HepG2 (cell line): ENCODE results near the gene CLEC4M. TPM values are rescaled to one million over a fixed set of nuclear protein-coding genes. Genes with fewer than 3 reads are reported as not detected.
"Not testable (repeated sequence)": the region's sequence is repeated elsewhere in the genome, so short reads cannot be mapped to it uniquely, and the experiment has no call there.

Source experiments
- ATAC-seq: fragments of 200-7000 bp; cut with Tn5 transposase; 3 replicates; pipeline ENCODE4 v1.9.1; 2020; ENCODE audit warnings: mild to moderate bottlenecking, moderate library complexity
- BruUV-seq: library from RNA; stranded (reverse); fragments of 400-500 nt; replicated peaks from 2 replicates; lab custom pipeline; 2021; lab: Mats Ljungman, UMichigan
- CTCF ChIA-PET: fragments of 300-600 bp; formaldehyde crosslinking; extraction: SDS; loops from one replicate; lab custom pipeline; 2021; ENCODE audit warnings: low total read pairs, inconsistent platforms, low intra/inter-chr PET ratio; lab: Yijun Ruan, JAX
- POLR2A ChIA-PET: fragments of 350-600 bp; sonication (Branson Sonifier 250); formaldehyde crosslinking; loops from one replicate; lab custom pipeline; 2020; ENCODE audit warnings: antibody characterized with exemption, inconsistent platforms; lab: Yijun Ruan, JAX
- DNase-seq: peaks from one replicate; pipeline ENCODE4 v3.0.0-alpha.2; 2015; ENCODE audit warnings: low spot score
- FAIRE-seq: peaks from 3 replicates; lab custom pipeline; 2011; peaks lifted over from hg19 to GRCh38; lab: Jason Lieb, UNC
- H2AFZ ChIP-seq: one replicate; pipeline ENCODE4 v1.6.1; 2011; ENCODE audit warnings: low read length, inconsistent platforms
- H3K27ac ChIP-seq: fragments of 300-600 bp; 3 replicates; pipeline ENCODE4 v1.8.0; 2011; ENCODE audit warnings: mixed run types, mild to moderate bottlenecking, mixed read lengths, low read length, inconsistent platforms; ENCODE audit not compliant: insufficient read depth; ENCODE audit errors: extremely low read length
- H3K27me3 ChIP-seq, 2 experiments: fragments of 200-600 bp in 1 of 2; 2 replicates in 1 of 2; 3 replicates in 1 of 2; pipeline versions ENCODE4 v1.6.0 to v1.8.0; 2011; ENCODE audit warnings: low read length in 2 of 2, mild to moderate bottlenecking in 2 of 2, moderate library complexity in 2 of 2, inconsistent platforms in 1 of 2; ENCODE audit not compliant: insufficient read depth in 2 of 2, control insufficient read depth in 1 of 2
- H3K36me3 ChIP-seq, 2 experiments: fragments of 200-600 bp in 1 of 2; replicated peaks in 1 of 2; 2 replicates in 1 of 2; 3 replicates in 1 of 2; pipeline versions ENCODE4 v1.5.1 to v1.8.0; 2011; ENCODE audit warnings: low read length in 2 of 2, inconsistent platforms in 1 of 2; ENCODE audit not compliant: insufficient read depth in 2 of 2, control insufficient read depth in 1 of 2
- H3K4me1 ChIP-seq: 2 replicates; pipeline ENCODE4 v1.5.1; 2012; ENCODE audit warnings: low read length, inconsistent platforms; ENCODE audit not compliant: insufficient read depth
- H3K4me2 ChIP-seq: 2 replicates; pipeline ENCODE4 v1.6.0; 2011; ENCODE audit warnings: low read depth, low read length, inconsistent platforms
- H3K4me3 ChIP-seq, 3 experiments: fragments of 200-600 bp in 1 of 3; sonication (generic), shearing (Covaris generic) in 1 of 3; replicated peaks in 1 of 3; 2 replicates each; pipeline ENCODE4 v1.5.1; 2011 to 2016; ENCODE audit warnings: low read length in 3 of 3, inconsistent platforms in 2 of 3, low read depth in 2 of 3, mild to moderate bottlenecking in 2 of 3, control low read depth in 1 of 3, mixed read lengths in 1 of 3; ENCODE audit not compliant: insufficient read depth in 1 of 3
- H3K79me2 ChIP-seq: one replicate; pipeline ENCODE4 v1.6.1; 2011; ENCODE audit warnings: low read length, inconsistent platforms; ENCODE audit not compliant: insufficient read depth
- H3K9ac ChIP-seq: 2 replicates; pipeline ENCODE4 v1.6.0; 2011; ENCODE audit warnings: mild to moderate bottlenecking, low read depth, low read length, inconsistent platforms; ENCODE audit not compliant: insufficient read depth
- H3K9me3 ChIP-seq: 2 replicates; pipeline ENCODE4 v1.5.1; 2012; ENCODE audit warnings: mild to moderate bottlenecking, low read length
- H4K20me1 ChIP-seq: 2 replicates; pipeline ENCODE4 v1.6.0; 2011; ENCODE audit warnings: inconsistent platforms, mild to moderate bottlenecking, low read length, moderate library complexity; ENCODE audit not compliant: insufficient read depth
- ATF7 ChIP-seq, 2 experiments: fragments of 450-650 bp in 1 of 2; sonication (generic) in 1 of 2; formaldehyde crosslinking in 1 of 2; IDR thresholded peaks; 2 replicates each; pipeline versions ENCODE4 v1.4.0 to v1.6.1; 2016 to 2020; ENCODE audit warnings: antibody characterized with exemption in 1 of 2, mild to moderate bottlenecking in 1 of 2, missing genetic modification reagents in 1 of 2
- SNAI1 ChIP-seq: sonication (generic); formaldehyde crosslinking; IDR thresholded peaks from 2 replicates; pipeline ENCODE4 v1.5.0; 2020; ENCODE audit warnings: mild to moderate bottlenecking, missing genetic modification reagents, borderline replicate concordance
- TEAD2 ChIP-seq: sonication (generic); formaldehyde crosslinking; IDR thresholded peaks from 2 replicates; pipeline ENCODE4 v1.9.0; 2021; ENCODE audit warnings: missing genetic modification reagents
- ZNF251 ChIP-seq: sonication (generic); formaldehyde crosslinking; IDR thresholded peaks from 2 replicates; pipeline ENCODE4 v1.9.0; 2021; ENCODE audit warnings: mild to moderate bottlenecking, missing genetic modification reagents
- ZNF44 ChIP-seq: sonication (generic); formaldehyde crosslinking; IDR thresholded peaks from 2 replicates; pipeline ENCODE4 v1.5.1; 2020; ENCODE audit warnings: mild to moderate bottlenecking, missing genetic modification reagents
- ZNF883 ChIP-seq: sonication (generic); formaldehyde crosslinking; IDR thresholded peaks from 2 replicates; pipeline ENCODE4 v1.5.1; 2020; ENCODE audit warnings: mild to moderate bottlenecking, missing genetic modification reagents; ENCODE audit errors: not compliant biosample characterization
- WGBS: methylation state at CpG from one replicate; pipeline ENCODE4 v1.1.6; 2017; ENCODE audit warnings: low lambda C conversion rate; 5-methylcytosine and 5-hydroxymethylcytosine counted together
- in situ Hi-C: cut with HindIII; loops from 2 replicates; pipeline ENCODE4 v1.10.0; 2017; ENCODE audit warnings: low pct_unique_long_range_greater_than_20kb; ENCODE audit not compliant: extremely low pct_ligation_motif_present
- intact Hi-C: fragments of 100-400 bp; cut with micrococcal nuclease; formaldehyde crosslinking; loops from one replicate; pipeline ENCODE4 v1.10.0; 2022; ENCODE audit not compliant: unreplicated experiment
- polyA plus RNA-seq, 8 experiments: library from polyadenylated mRNA; depleted of rRNA in 3 of 8; stranded (reverse) in 7 of 8; unstranded in 1 of 8; fragments of >200 nt; fragmentation: Illumina TruSeq in 4 of 8; extraction: Trizol in 4 of 8; gene quantifications; 2 replicates each; pipeline versions ENCODE4 v1.2.1 to v1.2.3, GENCODE V29; 2011 to 2016; ENCODE audit warnings: low read depth in 4 of 8, missing spikeins in 1 of 8, mixed read lengths in 1 of 8; ENCODE audit not compliant: insufficient read depth in 1 of 8
- total RNA-seq, 5 experiments: library from RNA; depleted of rRNA; stranded (reverse); fragments of >200 nt; fragmentation: Illumina TruSeq; extraction: Trizol; gene quantifications; 2 replicates each; pipeline ENCODE4 v1.2.3, GENCODE V29; 2016; ENCODE audit warnings: low read depth in 1 of 5
- TF ChIP-seq, protein P1 (sequence below): sonication (generic); formaldehyde crosslinking; IDR thresholded peaks from 2 replicates; pipeline ENCODE4 v1.5.0; 2020; ENCODE audit warnings: missing genetic modification reagents
- TF ChIP-seq, protein P2 (sequence below): sonication (generic); formaldehyde crosslinking; IDR thresholded peaks from 2 replicates; pipeline ENCODE4 v1.9.0; 2022; ENCODE audit warnings: low read depth, missing genetic modification reagents

The CLEC4M gene
- total and polyA plus RNA-seq, 2 of the 13 experiments (the other 11 are each of a cell fraction or from before 2014, with no cell fraction given) = not detected

- H3K79me2 ChIP-seq; H3K36me3 ChIP-seq; BruUV-seq; POLR2A ChIA-PET; H3K4me3 ChIP-seq; H3K9me3 ChIP-seq; H4K20me1 ChIP-seq; in situ Hi-C loops; ATAC-seq; FAIRE-seq; H2AFZ ChIP-seq; H3K27me3 ChIP-seq; H3K4me2 ChIP-seq; H3K9ac ChIP-seq; H3K4me1 ChIP-seq; H3K27ac ChIP-seq; DNase-seq; intact Hi-C loops; CTCF ChIA-PET; TF ChIP-seq ATF7 (CRISPR knock-in tag; IDR thresholded peaks at IDR 0.05): not testable (repeated sequence)
- peak; percentile 85 for TF ChIP-seq ATF7 (IDR thresholded peaks at IDR 0.05)
- WGBS = 5% methylated on average over 3 of the region's 3 CpGs
These were observed 1.1 kb downstream of the CLEC4M start for GRCh38 chr19:7764157-7764556.

GRCh38 chr19:7765043-7765442, 2.0 kb downstream of the CLEC4M start:
- BruUV-seq, in situ Hi-C loops, DNase-seq, CTCF ChIA-PET, H3K27ac ChIP-seq, H3K9me3 ChIP-seq, intact Hi-C loops, POLR2A ChIA-PET, H3K4me3 ChIP-seq, H3K4me1 ChIP-seq, H3K27me3 ChIP-seq, H3K36me3 ChIP-seq, H2AFZ ChIP-seq, FAIRE-seq, H3K4me2 ChIP-seq, H3K9ac ChIP-seq, H4K20me1 ChIP-seq, ATAC-seq, H3K79me2 ChIP-seq: not testable (repeated sequence)
- WGBS = no CpG with 5 or more reads among the region's 2 CpGs

DNA sequence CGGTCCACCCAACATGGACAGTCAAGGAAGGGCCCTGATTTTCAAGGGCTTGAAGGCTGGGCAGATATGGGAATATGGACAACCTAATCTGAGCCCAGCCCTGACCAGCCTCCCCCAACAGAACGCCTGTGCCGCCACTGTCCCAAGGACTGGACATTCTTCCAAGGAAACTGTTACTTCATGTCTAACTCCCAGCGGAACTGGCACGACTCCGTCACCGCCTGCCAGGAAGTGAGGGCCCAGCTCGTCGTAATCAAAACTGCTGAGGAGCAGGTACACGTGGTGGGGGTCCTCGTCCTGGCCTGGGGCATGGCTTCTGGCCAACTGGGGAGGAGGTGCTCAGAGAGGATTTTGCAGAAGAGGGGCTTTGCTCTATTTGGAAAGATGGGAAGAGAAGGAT, 3.5 kb downstream of the CLEC4M start:
- WGBS = 58% methylated on average over 9 of the region's 11 CpGs
- Histone ChIP-seq H3K4me1 (no peaks in the 10 kb centered on the region), H3K27me3 (peaks cover 4 to 10% of the 10 kb centered on the region in 2 experiments; a peak in 2 of 5 replicates), H3K9ac (no peak overlapping the region), H4K20me1 (no peaks in the 10 kb centered on the region), H3K9me3 (no peaks in the 10 kb centered on the region), H2AFZ (no peak overlapping the region), H3K4me3 (no peak overlapping the region), H3K4me2 (no peak overlapping the region), H3K27ac (no peak overlapping the region), H3K79me2 (no peaks in the 10 kb centered on the region), H3K36me3 (no peaks in the 10 kb centered on the region)
- intact Hi-C loops (no loop called here), in situ Hi-C loops (no loop called here)
- no peak for ATAC-seq
- no peak for DNase-seq
- no peak for FAIRE-seq
- CTCF ChIA-PET = no interaction called here
- BruUV-seq = no TSS peak
- POLR2A ChIA-PET = no interaction called here
- no peak for TF ChIP-seq ZNF44 (CRISPR knock-in tag)
- TF ChIP-seq, protein P1, sequence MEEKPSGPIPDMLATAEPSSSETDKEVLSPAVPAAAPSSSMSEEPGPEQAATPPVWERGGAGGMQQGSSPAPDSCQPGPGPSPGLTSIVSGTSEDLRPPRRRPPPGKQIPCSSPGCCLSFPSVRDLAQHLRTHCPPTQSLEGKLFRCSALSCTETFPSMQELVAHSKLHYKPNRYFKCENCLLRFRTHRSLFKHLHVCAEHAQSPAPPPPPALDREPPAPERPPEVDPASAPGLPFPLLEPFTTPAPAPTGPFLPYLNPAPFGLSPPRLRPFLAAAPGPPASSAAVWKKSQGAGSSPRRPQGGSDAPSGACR = no peak
- TF ChIP-seq TEAD2 (CRISPR knock-in tag) = no peak
- TF ChIP-seq, protein P2, sequence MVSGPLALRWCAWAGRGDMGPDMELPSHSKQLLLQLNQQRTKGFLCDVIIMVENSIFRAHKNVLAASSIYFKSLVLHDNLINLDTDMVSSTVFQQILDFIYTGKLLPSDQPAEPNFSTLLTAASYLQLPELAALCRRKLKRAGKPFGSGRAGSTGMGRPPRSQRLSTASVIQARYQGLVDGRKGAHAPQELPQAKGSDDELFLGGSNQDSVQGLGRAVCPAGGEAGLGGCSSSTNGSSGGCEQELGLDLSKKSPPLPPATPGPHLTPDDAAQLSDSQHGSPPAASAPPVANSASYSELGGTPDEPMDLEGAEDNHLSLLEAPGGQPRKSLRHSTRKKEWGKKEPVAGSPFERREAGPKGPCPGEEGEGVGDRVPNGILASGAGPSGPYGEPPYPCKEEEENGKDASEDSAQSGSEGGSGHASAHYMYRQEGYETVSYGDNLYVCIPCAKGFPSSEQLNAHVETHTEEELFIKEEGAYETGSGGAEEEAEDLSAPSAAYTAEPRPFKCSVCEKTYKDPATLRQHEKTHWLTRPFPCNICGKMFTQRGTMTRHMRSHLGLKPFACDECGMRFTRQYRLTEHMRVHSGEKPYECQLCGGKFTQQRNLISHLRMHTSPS (CRISPR knock-in tag) = no peak
- no peak for TF ChIP-seq SNAI1 (CRISPR knock-in tag)
- no peak for TF ChIP-seq ZNF883 (CRISPR knock-in tag)
- no peak for TF ChIP-seq ZNF251
